ENCODE results near the gene BPTF. TPM values are rescaled to one million over a fixed set of nuclear protein-coding genes. Genes with fewer than 3 reads are reported as not detected.

The BPTF gene
- total RNA-seq, 2 donors from 2014 or later: 60.3 to 92.3 TPM

GRCh38 chr17:67998466-67998865 lies 173.2 kb downstream of the BPTF start:
- DNase-seq (ENCODE audit: low spot score): no peak
- H3K4me1 ChIP-seq: peaks cover 0 to 27% of the 10 kb centered on the region in 2 donors
- H3K27ac ChIP-seq: no peak overlapping the region
- no peak for TF ChIP-seq CTCF (IDR thresholded peaks at IDR 0.05)
- no peaks in the 10 kb centered on the region for H3K36me3 ChIP-seq
- no peaks in the 10 kb centered on the region for H3K27me3 ChIP-seq
- no peak overlapping the region for H3K4me3 ChIP-seq
- H3K9me3 ChIP-seq: no peaks in the 10 kb centered on the region

GRCh38 chr17:67999291-67999911 lies 174.1 kb downstream of the BPTF start:
- Histone ChIP-seq H3K27ac (no peak overlapping the region), H3K9me3 (no peaks in the 10 kb centered on the region), H3K4me1 (peaks cover 0 to 22% of the 10 kb centered on the region in 2 donors), H3K27me3 (no peaks in the 10 kb centered on the region), H3K4me3 (no peak overlapping the region), H3K36me3 (no peaks in the 10 kb centered on the region)
- TF ChIP-seq CTCF (IDR thresholded peaks at IDR 0.05): no peak
- no peak for DNase-seq (ENCODE audit: low spot score)

GRCh38 chr17:68004201-68004600 lies 178.9 kb downstream of the BPTF start:
- no peak for TF ChIP-seq CTCF (IDR thresholded peaks at IDR 0.05)
- no peak for DNase-seq (ENCODE audit: low spot score)

GRCh38 chr17:68006797-68007196 lies 181.5 kb downstream of the BPTF start:
- DNase-seq (ENCODE audit: low spot score): peak; percentile 70
- no peak for TF ChIP-seq CTCF (IDR thresholded peaks at IDR 0.05)
- no peaks in the 10 kb centered on the region for H3K27me3 ChIP-seq
- H3K9me3 ChIP-seq: no peaks in the 10 kb centered on the region
- no peaks in the 10 kb centered on the region for H3K36me3 ChIP-seq
- no peak overlapping the region for H3K4me3 ChIP-seq
- no peak overlapping the region for H3K27ac ChIP-seq
- no peaks in the 10 kb centered on the region for H3K4me1 ChIP-seq

More at GRCh38 chr17:68004201-68004600, 178.9 kb downstream of the BPTF start:
- Histone ChIP-seq H3K4me3 (no peak overlapping the region), H3K27ac (no peak overlapping the region), H3K9me3 (no peaks in the 10 kb centered on the region), H3K36me3 (no peaks in the 10 kb centered on the region), H3K4me1 (no peaks in the 10 kb centered on the region), H3K27me3 (no peaks in the 10 kb centered on the region)

GRCh38 chr17:68011199-68011665 lies 185.9 kb downstream of the BPTF start:
- peak; percentile 44 to 69 for TF ChIP-seq CTCF (IDR thresholded peaks at IDR 0.05)
- no peaks in the 10 kb centered on the region for H3K27me3 ChIP-seq
- H3K9me3 ChIP-seq: no peaks in the 10 kb centered on the region
- H3K4me3 ChIP-seq: no peak overlapping the region
- H3K4me1 ChIP-seq: no peaks in the 10 kb centered on the region
- H3K36me3 ChIP-seq: no peaks in the 10 kb centered on the region
- no peak for DNase-seq (ENCODE audit: low spot score)
- no peak overlapping the region for H3K27ac ChIP-seq

- no peaks in the 10 kb centered on the region for H3K36me3 ChIP-seq
- no peaks in the 10 kb centered on the region for H3K9me3 ChIP-seq
- DNase-seq (ENCODE audit: low spot score): no peak
- no peak overlapping the region for H3K4me3 ChIP-seq
- H3K4me1 ChIP-seq: no peaks in the 10 kb centered on the region
- no peaks in the 10 kb centered on the region for H3K27me3 ChIP-seq
- no peak overlapping the region for H3K27ac ChIP-seq
- no peak for TF ChIP-seq CTCF (IDR thresholded peaks at IDR 0.05)
These were observed 188.1 kb downstream of the BPTF start for GRCh38 chr17:68013385-68013784.
